Stimulated activated CD8-positive, alpha-beta memory T cell treated with anti-CD3 and anti-CD28 coated beads, Interleukin-15, amount 100 ng/mL, for 1 hour (primary cell): Measurements from ENCODE around the gene MRAP.

Experiments used
- DNase-seq: peaks from one replicate; pipeline ENCODE4 v3.0.0-alpha.2; 2020; ENCODE audit warnings: low read depth

The MRAP gene

DNA sequence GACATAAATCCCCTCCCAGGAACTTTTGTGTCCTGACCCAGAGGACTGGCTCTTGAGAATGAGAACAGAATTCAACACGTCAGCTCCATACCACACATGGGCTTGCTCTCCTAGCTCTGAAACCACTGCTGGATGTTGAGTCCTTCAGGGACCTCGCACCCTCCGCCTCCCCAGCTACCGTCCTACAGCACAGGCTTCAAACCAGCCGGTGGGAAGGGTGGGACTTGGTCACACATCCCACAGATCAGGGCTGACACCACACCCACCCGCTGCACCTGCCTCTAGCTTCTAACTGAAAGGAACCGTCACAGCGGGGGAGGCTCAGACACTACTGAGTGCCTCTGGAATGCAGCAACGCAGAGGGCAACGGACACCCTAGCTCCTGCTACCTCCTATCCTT is 24.0 kb downstream of the MRAP start:
- no peak for DNase-seq

DNA sequence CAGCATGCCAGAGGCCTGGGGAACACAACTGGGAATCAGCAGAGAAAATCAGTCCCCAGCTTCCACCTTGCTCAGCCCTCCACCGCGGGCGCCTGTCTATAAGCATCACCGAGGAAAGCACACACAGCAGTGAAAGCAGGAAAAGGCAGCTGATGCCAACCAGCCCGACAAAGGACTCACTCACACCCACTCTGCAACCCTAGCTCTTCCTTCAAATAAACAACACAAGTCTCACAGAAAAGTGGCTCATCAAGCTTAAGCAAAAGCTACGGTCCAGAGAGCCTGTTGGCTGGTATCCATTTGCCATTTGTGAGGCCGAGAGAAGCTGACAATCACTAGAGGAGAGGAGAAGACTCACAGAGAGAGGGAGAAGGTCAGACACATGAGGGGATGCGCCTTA is 27.1 kb downstream of the MRAP start:
- no peak for DNase-seq

DNA sequence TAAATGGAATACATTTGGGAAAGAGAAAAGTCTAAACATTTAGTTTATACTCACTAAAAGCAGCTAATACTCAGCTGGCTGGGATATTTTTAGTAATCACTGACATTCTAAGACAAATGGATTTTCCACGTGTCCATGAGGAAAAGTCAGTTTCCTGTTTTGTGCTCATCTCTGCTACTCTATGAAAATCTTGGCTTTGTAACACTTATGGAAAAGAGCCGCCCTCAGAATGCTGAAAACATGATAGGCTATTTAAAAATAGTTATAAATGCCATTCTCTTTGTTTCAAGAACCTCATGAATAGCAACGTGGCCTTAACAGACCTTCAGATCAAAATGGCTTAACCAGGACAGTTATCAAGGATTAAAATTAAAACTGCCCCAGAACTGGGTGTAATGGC is 29.9 kb downstream of the MRAP start:
- no peak for DNase-seq

DNA sequence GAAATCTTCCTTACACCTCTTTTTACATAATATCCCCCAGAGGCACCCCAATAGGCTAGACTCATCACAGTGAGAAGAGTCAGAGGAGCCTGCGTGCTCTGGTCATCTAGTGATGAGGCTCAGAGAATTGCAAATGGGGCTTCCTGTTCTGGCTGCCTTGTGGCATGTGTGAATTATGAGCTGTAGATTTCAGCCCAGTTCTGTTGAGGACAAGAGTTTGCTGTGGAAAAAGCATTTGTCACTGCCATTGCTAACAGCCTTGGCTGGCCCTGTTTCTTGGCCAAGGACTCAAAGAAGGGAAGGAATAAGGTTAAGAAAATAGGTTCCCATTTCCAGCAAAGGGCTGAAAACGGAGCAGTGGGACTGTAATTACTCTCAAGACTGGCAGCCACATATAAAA is 30.7 kb downstream of the MRAP start:
- DNase-seq: no peak

- DNase-seq: no peak
These were observed 31.1 kb downstream of the MRAP start for GRCh38 chr21:32329776-32330175.

GRCh38 chr21:32330784-32331311 is 32.2 kb downstream of the MRAP start:
- DNase-seq: no peak

- DNase-seq: no peak
These were observed 33.0 kb downstream of the MRAP start for GRCh38 chr21:32331444-32332305.

DNA sequence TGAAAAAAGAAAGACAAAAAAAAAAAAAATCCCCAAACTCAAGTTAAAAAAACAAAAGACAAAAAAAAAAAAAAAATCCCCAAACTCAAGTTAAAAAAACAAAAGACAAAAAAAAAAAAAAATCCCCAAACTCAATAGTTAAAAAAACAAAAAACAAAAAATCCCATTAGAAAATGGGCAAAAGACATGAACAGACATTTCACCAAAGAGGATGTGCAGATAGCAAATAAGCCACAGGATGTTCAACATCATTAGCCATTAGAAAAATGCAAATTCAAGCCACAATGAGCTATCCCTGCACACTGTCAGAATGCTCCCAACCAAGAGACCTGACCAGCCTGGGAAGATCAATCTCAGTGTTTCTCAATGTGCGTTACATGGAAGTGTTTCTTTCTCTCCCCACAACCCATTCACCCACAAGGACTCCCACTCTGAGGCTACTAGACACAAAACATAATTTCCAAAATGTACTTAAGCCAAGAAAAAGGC is 33.9 kb downstream of the MRAP start:
- no peak for DNase-seq

DNA sequence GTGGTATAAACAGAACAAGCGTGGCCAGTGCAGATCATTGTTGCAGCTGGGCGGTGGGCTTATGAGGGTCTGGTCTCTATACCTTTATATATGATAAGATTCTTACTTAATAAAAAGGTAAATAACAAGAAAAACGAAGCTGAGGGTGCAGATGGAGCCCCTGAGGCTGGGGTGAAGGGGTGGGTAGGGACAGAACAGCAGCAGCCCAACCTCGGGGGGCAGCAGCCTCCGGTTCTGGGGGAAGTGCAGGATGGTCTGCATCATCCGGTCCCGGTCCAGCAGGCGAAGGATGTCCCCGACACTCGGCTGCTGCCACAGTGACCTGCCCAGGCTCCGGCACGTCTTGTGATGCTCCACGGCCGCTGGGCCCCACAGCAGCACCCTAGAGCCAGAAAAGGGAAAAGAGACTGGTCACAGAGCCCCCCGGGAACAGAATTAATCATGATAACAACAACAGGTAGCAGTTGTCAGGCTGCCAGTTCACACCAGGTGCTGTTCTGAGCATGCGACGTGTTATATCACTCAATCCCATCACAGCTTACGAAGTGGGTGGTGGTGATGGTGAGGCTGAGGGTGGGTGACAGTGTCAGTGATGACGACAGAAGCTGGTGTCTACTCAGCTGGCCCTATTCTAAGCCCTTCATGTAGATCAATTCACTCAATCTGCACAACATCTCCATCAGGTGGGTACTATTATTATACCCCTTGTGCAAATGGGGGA is 35.5 kb downstream of the MRAP start:
- DNase-seq: no peak

GRCh38 chr21:32334980-32335531 is 36.4 kb downstream of the MRAP start:
- no peak for DNase-seq

DNA sequence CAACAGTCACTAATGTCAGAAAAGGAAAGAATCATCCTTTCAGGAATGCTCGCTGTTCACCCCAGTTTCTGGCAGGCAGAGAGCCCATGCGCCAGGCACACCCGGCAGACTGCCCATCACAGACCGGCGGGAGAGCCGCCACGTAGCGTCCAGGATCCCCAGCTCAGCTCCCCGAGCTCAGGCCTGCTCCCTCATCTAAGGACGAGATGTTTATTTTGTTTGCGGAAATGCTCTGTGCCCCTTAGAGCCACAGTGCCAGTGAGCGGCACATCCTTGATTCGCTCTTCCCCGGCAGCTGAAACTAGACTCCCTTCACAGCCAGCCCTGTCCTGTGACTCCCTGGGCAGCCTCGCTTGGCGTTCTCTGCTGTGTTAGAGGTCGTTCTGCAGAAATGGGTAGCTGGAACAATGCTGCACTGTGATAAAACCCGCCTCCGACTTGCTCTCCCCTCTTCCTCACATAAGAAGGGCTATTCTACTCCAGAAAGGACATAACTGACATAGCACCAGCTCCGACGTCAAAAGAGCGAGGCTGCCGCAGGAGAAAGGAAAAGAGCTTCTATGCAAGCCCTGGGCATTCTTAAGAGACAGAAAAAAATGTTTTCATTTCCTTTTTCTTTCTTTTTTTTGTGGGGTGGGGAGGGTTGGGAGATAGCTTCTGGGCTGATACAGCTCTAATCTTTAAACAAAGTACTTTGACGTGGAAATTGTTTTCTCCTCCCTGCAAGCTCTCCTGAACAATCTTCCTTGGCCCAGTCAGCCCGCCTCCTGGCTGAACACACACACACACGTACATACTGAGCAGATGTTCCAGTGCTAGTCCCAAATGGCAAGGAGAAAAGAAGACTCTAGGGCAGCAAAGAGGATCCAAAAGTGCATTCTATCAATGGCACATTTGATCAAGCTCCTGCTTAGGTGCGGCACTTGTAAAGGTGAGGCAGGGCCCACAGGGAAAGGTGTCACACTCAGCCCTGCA is 37.2 kb downstream of the MRAP start:
- no peak for DNase-seq

DNA sequence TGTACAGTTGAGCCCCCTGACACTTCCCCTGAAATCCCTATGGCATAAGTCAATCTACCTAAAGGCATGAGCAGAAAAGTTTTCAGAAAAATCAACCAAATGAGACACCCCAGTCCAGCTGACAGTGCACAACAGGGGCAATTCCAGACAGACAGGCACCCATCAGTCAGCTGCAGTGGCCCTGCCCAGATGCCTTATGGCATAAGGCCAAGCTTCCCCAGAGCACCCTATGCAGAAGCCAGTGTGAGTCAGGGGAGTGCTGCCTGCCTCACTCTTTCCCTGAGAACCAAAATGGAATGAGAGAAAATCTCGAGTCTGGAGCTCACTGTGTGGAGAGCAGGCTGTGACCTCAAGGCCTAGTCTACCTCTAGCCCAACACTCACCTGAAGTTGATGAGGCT is 38.1 kb downstream of the MRAP start:
- no peak for DNase-seq

GRCh38 chr21:32337206-32337605 is 38.6 kb downstream of the MRAP start:
- no peak for DNase-seq

DNA sequence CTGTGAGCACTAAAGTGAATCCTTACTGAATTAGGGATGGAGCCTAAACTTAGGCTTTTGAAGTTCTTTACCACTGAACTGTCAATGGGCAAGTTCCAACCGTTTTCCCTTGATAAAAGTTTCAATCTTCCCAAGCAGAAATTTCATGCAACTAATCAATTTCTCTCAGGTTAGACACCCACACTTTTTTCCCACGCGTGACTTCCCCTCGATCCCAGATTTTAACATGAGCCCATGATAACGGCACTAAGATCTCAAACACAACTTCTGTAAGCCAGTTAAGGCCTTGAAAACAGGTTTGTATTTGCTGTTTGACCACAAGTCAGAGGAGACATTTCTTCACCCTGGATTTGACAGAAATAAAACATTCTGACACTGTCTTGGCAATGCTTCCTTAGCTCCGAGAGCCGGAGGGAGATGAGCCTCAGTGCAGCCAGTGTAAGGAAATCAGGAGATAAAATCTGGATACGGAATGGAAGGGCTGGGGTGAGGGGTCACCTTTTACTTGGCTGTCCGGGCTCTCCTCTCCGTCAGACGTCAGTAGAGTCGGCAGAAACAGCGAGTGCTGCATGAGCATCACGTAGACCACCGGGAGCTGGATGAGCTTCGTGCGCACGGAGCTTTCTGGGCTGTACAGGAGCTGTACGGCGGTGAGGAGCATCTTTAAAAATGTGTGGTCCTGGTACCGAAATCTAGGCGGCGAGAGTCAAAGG is 39.7 kb downstream of the MRAP start:
- DNase-seq: no peak

- DNase-seq: no peak
These were observed 42.5 kb downstream of the MRAP start for GRCh38 chr21:32340863-32341848.

DNA sequence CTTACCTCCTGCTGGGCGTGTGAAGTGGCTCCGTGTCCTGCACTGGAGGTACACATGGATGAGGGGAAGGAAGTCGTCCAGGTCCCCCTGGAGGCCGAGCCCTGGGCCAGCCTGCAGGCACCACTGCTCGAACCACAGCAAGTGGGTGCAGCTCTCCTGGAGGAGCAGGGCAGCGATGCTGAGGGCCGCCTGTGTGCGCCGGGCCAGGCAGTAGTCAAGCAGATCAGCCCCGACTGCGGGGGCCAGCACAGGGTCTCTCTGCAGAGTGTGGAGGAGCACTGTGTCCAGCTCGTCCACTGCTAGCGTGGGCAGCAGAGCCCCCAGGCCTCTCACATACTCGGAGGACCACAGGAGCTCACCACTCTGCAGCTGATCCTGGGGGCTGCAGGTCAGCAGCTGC is 48.3 kb downstream of the MRAP start:
- DNase-seq: no peak

- DNase-seq: no peak
These were observed 48.7 kb downstream of the MRAP start for GRCh38 chr21:32347351-32347750.

DNA sequence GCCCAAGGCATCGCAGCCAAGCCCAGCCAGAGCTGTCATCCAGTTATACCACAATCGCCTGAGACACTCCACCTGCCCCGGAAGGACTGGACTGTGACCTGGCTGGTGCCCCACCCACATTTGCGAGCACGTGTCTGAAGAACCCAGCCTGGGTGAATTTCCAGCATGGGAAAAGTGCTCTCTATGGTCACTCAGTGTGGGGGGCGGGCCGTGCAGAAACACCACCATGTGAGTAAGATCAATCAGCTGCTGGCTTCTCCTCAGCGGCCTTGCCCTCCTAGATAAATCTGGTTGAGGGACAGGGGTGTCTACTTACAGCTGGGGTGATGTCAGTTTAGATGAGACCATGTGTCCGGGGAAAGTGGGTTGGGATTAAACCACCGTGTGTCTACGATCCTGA is 49.3 kb downstream of the MRAP start:
- DNase-seq: no peak

DNA sequence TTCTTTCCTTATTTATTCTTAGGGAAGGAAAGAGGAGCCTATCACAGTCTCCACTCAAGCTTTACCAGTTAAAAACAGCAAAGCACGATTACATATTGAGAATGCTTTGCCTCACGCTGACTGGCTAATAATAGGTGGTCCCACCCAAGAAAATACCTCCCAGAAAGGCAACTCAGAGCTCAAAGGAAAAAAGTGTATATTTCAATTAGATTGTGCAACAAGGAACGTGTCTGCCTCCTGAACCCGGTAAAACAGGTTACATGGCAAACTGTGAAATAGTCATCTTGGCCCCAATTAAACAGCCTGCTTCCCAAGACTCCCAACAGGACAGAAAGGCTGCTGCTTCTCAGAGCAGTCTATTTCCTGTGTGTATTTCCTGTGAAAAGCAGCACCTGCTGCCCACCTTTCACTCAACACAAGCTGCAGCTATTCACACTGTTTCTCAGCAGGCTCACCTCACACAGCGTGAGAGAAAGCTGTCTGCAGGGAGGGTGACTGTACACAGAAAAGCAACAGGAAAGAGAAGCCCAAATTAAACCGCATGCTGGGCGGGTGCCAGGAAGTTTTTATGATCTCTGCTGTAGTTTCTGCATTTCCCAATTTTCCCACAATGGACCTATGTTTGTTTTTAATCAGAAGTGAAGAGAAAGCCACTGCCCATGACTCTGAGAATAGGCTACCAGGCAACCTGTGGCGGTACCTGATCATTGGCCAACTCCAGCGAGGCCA is 50.1 kb downstream of the MRAP start:
- no peak for DNase-seq
